Esophagus squamous epithelium (tissue), 4 donors: Measurements from ENCODE around the gene LRG1.

ENCODE experiments used
- POLR2A ChIP-seq, 4 donors: fragments of 450-650 bp; IDR thresholded peaks; one replicate each; pipeline ENCODE4 v1.6.1; 2017; ENCODE audit warnings: antibody characterized with exemption in 4 of 4, mild to moderate bottlenecking in 4 of 4, moderate library complexity in 3 of 4
- TF ChIP-seq, protein P1 (sequence below), 6 experiments: fragments of 450-650 bp in 4 of 6; fragments of 200-600 bp in 2 of 6; sonication (generic) in 2 of 6; IDR thresholded peaks; one replicate each; pipeline ENCODE4 v1.5.1; 2016 to 2019; ENCODE audit warnings: antibody characterized with exemption in 6 of 6, mild to moderate bottlenecking in 4 of 6, moderate library complexity in 4 of 6

- TF ChIP-seq, protein P1, sequence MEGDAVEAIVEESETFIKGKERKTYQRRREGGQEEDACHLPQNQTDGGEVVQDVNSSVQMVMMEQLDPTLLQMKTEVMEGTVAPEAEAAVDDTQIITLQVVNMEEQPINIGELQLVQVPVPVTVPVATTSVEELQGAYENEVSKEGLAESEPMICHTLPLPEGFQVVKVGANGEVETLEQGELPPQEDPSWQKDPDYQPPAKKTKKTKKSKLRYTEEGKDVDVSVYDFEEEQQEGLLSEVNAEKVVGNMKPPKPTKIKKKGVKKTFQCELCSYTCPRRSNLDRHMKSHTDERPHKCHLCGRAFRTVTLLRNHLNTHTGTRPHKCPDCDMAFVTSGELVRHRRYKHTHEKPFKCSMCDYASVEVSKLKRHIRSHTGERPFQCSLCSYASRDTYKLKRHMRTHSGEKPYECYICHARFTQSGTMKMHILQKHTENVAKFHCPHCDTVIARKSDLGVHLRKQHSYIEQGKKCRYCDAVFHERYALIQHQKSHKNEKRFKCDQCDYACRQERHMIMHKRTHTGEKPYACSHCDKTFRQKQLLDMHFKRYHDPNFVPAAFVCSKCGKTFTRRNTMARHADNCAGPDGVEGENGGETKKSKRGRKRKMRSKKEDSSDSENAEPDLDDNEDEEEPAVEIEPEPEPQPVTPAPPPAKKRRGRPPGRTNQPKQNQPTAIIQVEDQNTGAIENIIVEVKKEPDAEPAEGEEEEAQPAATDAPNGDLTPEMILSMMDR (IDR thresholded peaks at IDR 0.05): no peak
- no peak for TF ChIP-seq POLR2A (IDR thresholded peaks at IDR 0.05)
Observed at GRCh38 chr19:4537953-4538600, 1.8 kb downstream of the LRG1 start.
